ENCODE results near the gene PRPF6. TPM values are rescaled to one million over a fixed set of nuclear protein-coding genes. Genes with fewer than 3 reads are reported as not detected.

The PRPF6 gene
- total and polyA plus RNA-seq, 9 donors, result 46.5 to 84.9 (median 69.7) TPM

DNA sequence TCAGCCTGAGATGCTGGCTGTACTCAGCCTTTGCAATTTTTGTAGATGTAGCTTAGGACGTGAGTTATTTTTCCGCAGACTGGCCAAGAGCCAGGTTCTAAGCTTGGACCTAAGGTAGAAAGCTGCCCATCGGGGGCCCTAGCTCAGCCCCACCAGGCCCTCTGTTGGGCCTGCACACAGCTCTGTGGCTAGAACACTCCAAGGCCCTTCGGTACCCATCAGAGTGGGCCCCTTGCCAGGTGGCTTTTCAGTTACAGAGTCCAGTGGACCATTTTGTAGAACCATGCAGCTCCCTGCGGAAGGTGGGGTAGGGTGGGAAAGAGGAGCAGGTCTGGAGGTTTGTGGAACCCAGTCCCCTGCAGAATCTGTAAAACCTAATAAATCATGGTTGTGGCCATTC is 47.3 kb upstream of the PRPF6 start:
- TF ChIP-seq EP300 (IDR thresholded peaks at IDR 0.05), result no peak
- TF ChIP-seq POLR2A (IDR thresholded peaks at IDR 0.05), result no peak
- TF ChIP-seq, protein P1, sequence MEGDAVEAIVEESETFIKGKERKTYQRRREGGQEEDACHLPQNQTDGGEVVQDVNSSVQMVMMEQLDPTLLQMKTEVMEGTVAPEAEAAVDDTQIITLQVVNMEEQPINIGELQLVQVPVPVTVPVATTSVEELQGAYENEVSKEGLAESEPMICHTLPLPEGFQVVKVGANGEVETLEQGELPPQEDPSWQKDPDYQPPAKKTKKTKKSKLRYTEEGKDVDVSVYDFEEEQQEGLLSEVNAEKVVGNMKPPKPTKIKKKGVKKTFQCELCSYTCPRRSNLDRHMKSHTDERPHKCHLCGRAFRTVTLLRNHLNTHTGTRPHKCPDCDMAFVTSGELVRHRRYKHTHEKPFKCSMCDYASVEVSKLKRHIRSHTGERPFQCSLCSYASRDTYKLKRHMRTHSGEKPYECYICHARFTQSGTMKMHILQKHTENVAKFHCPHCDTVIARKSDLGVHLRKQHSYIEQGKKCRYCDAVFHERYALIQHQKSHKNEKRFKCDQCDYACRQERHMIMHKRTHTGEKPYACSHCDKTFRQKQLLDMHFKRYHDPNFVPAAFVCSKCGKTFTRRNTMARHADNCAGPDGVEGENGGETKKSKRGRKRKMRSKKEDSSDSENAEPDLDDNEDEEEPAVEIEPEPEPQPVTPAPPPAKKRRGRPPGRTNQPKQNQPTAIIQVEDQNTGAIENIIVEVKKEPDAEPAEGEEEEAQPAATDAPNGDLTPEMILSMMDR (IDR thresholded peaks at IDR 0.05), result no peak
- Histone ChIP-seq H3K27ac (no peak overlapping the region), H3K9me3 (no peaks in the 10 kb centered on the region), H3K36me3 (no peaks in the 10 kb centered on the region), H3K4me1 (ENCODE audit: insufficient read depth) (no peaks in the 10 kb centered on the region), H3K4me3 (no peak overlapping the region), H3K27me3 (no peaks in the 10 kb centered on the region)
- DNase-seq, result no peak
- WGBS, 3 donors, result 70 to 85% (median 75%) methylated on average over 5 of the region's 5 CpGs
- intact Hi-C loops (cut with DNase I), result no loop called here

- peak in 1 of 5 donors; percentile 17 for DNase-seq
- no peaks in the 10 kb centered on the region for H3K36me3 ChIP-seq
- H3K9me3 ChIP-seq, result no peaks in the 10 kb centered on the region
- H3K27me3 ChIP-seq, result no peaks in the 10 kb centered on the region
- TF ChIP-seq POLR2A (IDR thresholded peaks at IDR 0.05) (no peak), EP300 (IDR thresholded peaks at IDR 0.05) (no peak)
- TF ChIP-seq, protein P1 (IDR thresholded peaks at IDR 0.05), result no peak
- intact Hi-C loops (cut with DNase I), result no loop called here
- no peaks in the 10 kb centered on the region for H3K4me1 ChIP-seq (ENCODE audit: insufficient read depth)
- no peak overlapping the region for H3K27ac ChIP-seq
- WGBS, 3 donors, result 80 to 84% (median 80%) methylated on average over 37 of the region's 37 CpGs
- no peak overlapping the region for H3K4me3 ChIP-seq
These were observed 46.5 kb upstream of the PRPF6 start for GRCh38 chr20:63934271-63935068.

- no peak for DNase-seq
- Histone ChIP-seq H3K9me3 (no peaks in the 10 kb centered on the region), H3K27me3 (no peaks in the 10 kb centered on the region), H3K27ac (no peak overlapping the region), H3K4me3 (no peak overlapping the region), H3K36me3 (no peaks in the 10 kb centered on the region), H3K4me1 (ENCODE audit: insufficient read depth) (no peaks in the 10 kb centered on the region)
- no peak for TF ChIP-seq POLR2A (IDR thresholded peaks at IDR 0.05)
- TF ChIP-seq EP300 (IDR thresholded peaks at IDR 0.05), result no peak
- TF ChIP-seq, protein P1 (IDR thresholded peaks at IDR 0.05), result no peak
- WGBS, 3 donors, result 87 to 93% (median 91%) methylated on average over 9 of the region's 9 CpGs
- intact Hi-C loops (cut with DNase I), result no loop called here
These were observed 45.5 kb upstream of the PRPF6 start for GRCh38 chr20:63935447-63935846.

GRCh38 chr20:63937596-63937995 is 43.3 kb upstream of the PRPF6 start:
- H3K9me3 ChIP-seq, result no peaks in the 10 kb centered on the region
- H3K4me1 ChIP-seq (ENCODE audit: insufficient read depth), result no peaks in the 10 kb centered on the region
- DNase-seq, result no peak
- intact Hi-C loops (cut with DNase I), result no loop called here
- no peaks in the 10 kb centered on the region for H3K27me3 ChIP-seq
- 79 to 83% (median 82%) methylated on average over 14 of the region's 14 CpGs for WGBS, 3 donors
- no peaks in the 10 kb centered on the region for H3K36me3 ChIP-seq
- H3K4me3 ChIP-seq, result no peak overlapping the region
- TF ChIP-seq POLR2A (IDR thresholded peaks at IDR 0.05) (no peak), EP300 (IDR thresholded peaks at IDR 0.05) (no peak)
- TF ChIP-seq, protein P1 (IDR thresholded peaks at IDR 0.05), result no peak
- no peak overlapping the region for H3K27ac ChIP-seq
